GM12874 (cell line): ENCODE data around the gene MYO9A.

ENCODE experiments used
- TF ChIP-seq, protein P1 (sequence below): IDR thresholded peaks from 2 replicates; pipeline ENCODE4 v1.5.1; 2011; ENCODE audit warnings: low read depth, mild to moderate bottlenecking, control low read depth, low read length, moderate library complexity; ENCODE audit not compliant: insufficient read depth

Gene MYO9A

DNA sequence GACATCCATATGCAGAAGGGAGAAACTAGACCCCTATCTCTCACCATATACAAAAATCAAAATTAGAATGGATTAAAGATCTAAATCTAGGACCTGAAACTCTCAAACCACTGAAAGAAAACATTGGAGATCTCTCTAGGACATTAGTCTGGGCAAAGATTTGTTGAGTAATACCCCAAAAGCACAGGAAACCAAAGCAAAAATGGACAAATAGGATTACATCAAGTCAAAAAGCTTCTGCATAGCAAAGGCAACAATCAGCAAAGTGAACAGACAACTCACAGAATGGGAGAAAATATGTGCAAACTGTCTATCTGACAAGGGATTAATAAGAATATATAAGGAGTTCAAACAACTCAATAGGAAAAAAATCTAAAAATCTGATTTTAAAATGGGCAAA, 54.8 kb downstream of the MYO9A start:
- TF ChIP-seq, protein P1, sequence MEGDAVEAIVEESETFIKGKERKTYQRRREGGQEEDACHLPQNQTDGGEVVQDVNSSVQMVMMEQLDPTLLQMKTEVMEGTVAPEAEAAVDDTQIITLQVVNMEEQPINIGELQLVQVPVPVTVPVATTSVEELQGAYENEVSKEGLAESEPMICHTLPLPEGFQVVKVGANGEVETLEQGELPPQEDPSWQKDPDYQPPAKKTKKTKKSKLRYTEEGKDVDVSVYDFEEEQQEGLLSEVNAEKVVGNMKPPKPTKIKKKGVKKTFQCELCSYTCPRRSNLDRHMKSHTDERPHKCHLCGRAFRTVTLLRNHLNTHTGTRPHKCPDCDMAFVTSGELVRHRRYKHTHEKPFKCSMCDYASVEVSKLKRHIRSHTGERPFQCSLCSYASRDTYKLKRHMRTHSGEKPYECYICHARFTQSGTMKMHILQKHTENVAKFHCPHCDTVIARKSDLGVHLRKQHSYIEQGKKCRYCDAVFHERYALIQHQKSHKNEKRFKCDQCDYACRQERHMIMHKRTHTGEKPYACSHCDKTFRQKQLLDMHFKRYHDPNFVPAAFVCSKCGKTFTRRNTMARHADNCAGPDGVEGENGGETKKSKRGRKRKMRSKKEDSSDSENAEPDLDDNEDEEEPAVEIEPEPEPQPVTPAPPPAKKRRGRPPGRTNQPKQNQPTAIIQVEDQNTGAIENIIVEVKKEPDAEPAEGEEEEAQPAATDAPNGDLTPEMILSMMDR, result no peak

DNA sequence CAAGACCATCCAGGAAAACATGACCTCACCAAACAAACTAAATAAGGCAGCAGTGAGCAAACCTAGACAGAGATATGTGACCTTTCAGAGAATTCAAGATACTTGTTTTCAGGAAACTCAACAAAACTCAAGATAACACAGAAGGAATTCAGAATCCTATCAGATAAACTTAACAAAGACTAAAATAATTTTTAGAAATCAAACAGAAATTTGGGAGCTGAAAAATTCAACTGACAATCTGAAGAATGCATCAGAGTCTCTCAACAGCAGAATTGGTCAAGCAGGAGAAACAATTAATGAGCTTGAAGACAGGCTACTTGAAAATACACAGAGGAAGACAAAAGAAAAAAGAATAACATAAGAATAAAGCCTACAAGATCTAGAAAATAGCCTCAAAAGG, 55.6 kb downstream of the MYO9A start:
- TF ChIP-seq, protein P1, result no peak

DNA sequence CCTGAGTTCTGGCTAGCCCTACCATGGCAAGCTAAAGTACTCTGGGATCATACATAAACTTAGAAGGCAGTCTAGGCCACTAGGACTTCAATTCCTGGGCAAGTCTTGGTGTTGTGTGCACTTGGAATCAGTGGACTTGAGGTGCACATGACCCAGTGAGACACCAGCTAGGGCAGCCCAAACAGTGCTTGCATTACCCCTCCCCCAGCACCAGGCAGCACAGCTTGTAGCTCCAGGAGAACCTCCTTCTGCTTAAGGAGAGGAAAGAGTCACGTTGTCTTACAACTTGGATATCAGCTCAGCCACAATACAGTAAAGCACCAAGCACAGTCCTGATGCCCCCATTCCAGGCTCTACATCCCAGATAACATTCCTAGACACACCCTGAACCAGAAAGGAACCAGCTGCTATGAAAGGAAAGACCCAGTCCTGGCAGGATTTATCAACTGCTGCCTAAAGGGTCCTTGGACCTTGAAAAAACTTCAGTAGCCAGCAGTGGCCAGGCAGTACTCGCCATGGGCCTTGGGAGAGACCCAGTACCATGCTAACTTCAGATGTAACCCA, 57.2 kb downstream of the MYO9A start:
- TF ChIP-seq, protein P1, result no peak

DNA sequence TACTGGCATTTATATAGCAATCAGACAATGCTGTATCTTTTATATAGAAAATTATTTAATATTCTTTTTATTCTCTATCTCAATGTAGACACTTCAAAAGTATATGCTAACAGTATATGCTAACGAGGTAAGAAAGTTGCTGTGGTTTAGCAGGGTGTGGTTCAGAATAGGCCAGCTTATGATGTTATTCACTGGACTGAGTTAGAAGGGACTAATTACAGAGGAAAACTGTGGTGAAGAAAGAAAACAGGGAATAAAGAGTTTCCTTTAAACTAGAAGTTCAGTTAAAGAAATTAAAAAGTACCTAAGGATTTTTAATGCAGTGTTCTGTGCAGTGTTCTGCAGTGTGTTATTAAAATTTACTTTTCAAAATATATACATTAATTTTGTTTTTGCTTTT, 59.4 kb downstream of the MYO9A start:
- TF ChIP-seq, protein P1, result no peak

DNA sequence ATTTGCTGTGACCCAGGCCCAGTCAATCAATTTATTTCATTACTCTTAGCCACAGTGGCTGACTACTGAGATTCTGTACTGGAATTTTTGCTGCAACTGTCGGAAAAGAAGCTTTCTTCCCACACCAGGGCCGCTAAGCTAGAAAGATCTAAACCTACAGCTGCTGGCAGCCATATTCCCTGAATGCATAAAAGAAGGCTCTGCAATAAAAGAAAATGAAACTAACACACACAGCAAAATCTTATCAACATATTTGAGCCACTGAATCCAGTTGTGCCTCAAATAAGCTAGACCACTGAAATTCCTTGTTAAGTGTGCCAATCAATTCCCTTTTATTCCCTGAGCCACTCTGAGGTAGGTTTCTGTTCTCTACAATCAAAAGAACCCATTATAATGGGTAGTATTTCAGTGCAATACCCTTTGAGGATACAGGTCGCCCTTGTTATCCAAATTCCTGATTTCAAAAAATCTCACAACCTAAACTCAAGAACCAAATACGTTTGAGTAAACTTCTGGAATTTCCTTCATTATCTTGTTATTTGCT, 60.3 kb downstream of the MYO9A start:
- TF ChIP-seq, protein P1, result no peak

DNA sequence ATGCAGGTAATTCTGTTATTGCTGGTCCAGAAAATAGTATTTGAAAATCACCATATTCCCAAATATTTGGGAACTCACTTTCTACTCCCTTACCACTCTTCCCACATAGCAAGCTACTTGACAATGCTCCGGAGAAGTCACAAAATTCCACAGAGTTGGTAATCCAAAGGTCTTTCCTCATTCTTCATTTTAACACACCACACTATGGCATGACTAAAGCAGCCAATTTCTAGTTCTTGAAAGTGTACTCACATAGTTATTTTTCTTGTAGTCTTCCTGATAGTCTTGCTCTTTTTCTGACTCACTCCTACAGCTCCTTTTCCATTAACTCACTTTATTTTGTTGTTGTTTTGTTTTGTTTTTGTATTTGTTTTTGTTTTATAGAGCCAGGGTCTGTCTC, 67.2 kb downstream of the MYO9A start:
- TF ChIP-seq, protein P1, result no peak

DNA sequence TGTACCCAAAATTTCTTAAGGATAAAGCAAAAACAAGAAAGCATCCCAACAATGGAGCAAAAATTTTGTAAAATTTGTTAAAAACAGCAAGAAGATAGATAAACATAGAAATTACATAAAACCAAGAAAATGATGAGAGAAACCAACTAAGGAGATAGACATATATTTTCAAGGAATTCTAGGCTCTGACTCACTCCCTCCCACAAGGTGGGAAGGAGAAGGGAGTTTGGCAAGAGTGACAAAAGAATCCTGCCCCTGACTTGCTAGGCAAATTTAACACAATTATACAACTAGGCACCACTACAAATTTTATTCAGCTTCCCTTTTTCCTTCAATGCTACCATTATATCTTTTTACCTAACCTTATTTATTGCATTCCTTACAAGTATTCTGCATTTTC, 70.9 kb downstream of the MYO9A start:
- TF ChIP-seq, protein P1, result no peak

DNA sequence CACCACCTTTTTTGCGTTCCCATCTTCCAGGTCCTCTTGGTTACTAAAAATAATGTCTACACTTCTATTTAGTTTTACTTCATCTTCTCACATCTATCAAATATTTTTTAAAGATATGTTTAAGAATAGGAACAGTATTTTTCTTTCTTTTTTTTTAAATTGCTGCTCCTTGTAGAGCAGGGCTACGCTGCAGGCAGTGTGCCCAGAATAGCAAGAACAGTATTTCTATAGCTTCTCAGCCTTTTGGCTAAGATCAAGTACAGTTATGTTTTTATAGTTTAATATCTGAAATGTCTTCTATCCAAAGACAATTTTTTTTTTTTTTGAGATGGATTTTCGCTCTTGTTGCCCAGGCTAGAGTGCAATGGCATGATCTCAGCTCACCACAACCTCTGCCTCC, 73.0 kb downstream of the MYO9A start:
- TF ChIP-seq, protein P1, result no peak
